Measurements from ENCODE around the gene FCAR. TPM values are rescaled to one million over a fixed set of nuclear protein-coding genes. Genes with fewer than 3 reads are reported as not detected.
"Not testable (repeated sequence)": the region's sequence is repeated elsewhere in the genome, so short reads cannot be mapped to it uniquely, and the experiment has no call there.

The FCAR gene
- total and polyA plus RNA-seq, 2 of the 4 experiments (the other 2 are of a cell fraction) = not detected

DNA sequence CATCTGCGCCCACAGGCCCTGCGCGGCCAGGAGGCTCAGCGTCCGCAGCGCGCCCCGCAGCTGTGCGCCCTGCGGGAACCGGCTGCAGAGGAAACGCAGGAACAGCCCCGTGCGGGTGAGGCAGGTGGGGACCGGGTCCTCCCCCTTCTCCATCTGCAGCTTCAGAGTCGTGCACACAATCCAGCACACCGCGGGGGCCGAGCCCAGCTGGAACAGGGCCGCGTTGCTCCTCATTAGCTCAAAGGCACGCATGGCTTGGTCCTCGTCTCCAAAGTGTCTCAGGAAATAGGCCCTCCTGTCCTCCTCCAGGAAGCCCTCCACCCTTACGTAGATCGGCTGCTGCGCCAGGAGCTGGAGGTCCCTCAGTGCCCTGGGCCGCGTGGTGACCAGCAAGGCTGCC lies 65.5 kb downstream of the FCAR start:
- H3K36me3 ChIP-seq (ENCODE audit: control insufficient read depth, insufficient read depth, low read length); CTCF ChIA-PET; H3K9me1 ChIP-seq (ENCODE audit: insufficient read depth, low read length); H3K79me1 ChIP-seq (ENCODE audit: low read depth in 1 of 2, low read length in 2 of 2); H3K9ac ChIP-seq (ENCODE audit: low read depth, low read length); H4K5ac ChIP-seq (ENCODE audit: low read depth, low read length); H3K27me3 ChIP-seq (ENCODE audit: control insufficient read depth, insufficient read depth, low read length); POLR2A ChIA-PET (ENCODE audit: unreplicated experiment); H2BK5ac ChIP-seq (ENCODE audit: low read depth, low read length, poor library complexity, severe bottlenecking); ATAC-seq (ENCODE audit: low read depth); H3K4ac ChIP-seq (ENCODE audit: low read depth, low read length); intact Hi-C loops (cut with micrococcal nuclease); H2BK120ac ChIP-seq (ENCODE audit: low read depth, low read length); H2AK5ac ChIP-seq (ENCODE audit: low read depth, low read length); H4K91ac ChIP-seq (ENCODE audit: insufficient read depth, low read depth, low read length); H2BK15ac ChIP-seq (ENCODE audit: low read depth, low read length); H3K14ac ChIP-seq (replicated peaks; ENCODE audit: low read depth, low read length); H3K18ac ChIP-seq (ENCODE audit: low read depth, low read length); H2AK9ac ChIP-seq (replicated peaks; ENCODE audit: low read depth, low read length, poor library complexity); H3K4me1 ChIP-seq (ENCODE audit: control insufficient read depth, insufficient read depth, low read length); H2AFZ ChIP-seq (replicated peaks; ENCODE audit: low read length, poor library complexity); H3K27ac ChIP-seq (ENCODE audit: insufficient read depth, low read length); H3K4me2 ChIP-seq (ENCODE audit: low read depth, low read length); BruUV-seq (replicated peaks); H3K4me3 ChIP-seq (ENCODE audit: insufficient read depth, low read depth, low read length); H4K8ac ChIP-seq (ENCODE audit: low read depth in 2 of 2, low read length in 2 of 2); H4K20me1 ChIP-seq (ENCODE audit: insufficient read depth, low read length); dilution Hi-C loops (cut with HindIII; ENCODE audit: low sequenced_read_pairs, unreplicated experiment); in situ Hi-C loops (cut with MboI; ENCODE audit: low sequenced_read_pairs); H3K56ac ChIP-seq (ENCODE audit: extremely low read depth, insufficient read depth, low read length); H2BK20ac ChIP-seq (ENCODE audit: low read depth, low read length); DNase-seq; H3K23ac ChIP-seq (ENCODE audit: low read depth, low read length): not testable (repeated sequence)
- WGBS, 2 experiments (ENCODE audit: extremely low coverage in 2 of 2, insufficient read length in 1 of 2) = 51% methylated on average over 4 of the region's 28 CpGs; no CpG with 5 or more reads in 1 of the 2 experiments
- peaks cover 41% of the 10 kb centered on the region for H3K9me3 ChIP-seq (ENCODE audit: control insufficient read depth, insufficient read depth, low read length)

Small RNA genes within 50 kb of the gene (microRNA-seq; reads per million reads assigned to microRNA genes)
- not detected for gene RNU6-222P (ENCODE audit: insufficient read depth, insufficient read length)

Small RNA genes within 50 kb of the gene (small RNA-seq; reads per million reads assigned to genes)
- gene RNU6-222P = 0.11 to 264 (median 0.76) reads per million in 5 experiments

Other genes with a start within 250 kb of the FCAR start
- gene LILRB1, start 243.8 kb upstream of the FCAR start, total RNA-seq (2012; rRNA removed) = not detected in 2 replicates
- gene LILRB1, start 243.8 kb upstream of the FCAR start, polyA plus RNA-seq (2012; rRNA removed) = not detected in 2 replicates
- not detected in 2 replicates for gene LILRB4, start 211.2 kb upstream of the FCAR start, total RNA-seq (2012; rRNA removed)
- not detected in 2 replicates for gene LILRB4, start 211.2 kb upstream of the FCAR start, polyA plus RNA-seq (2012; rRNA removed)
- not detected in 2 replicates for gene KIR3DL3, start 149.8 kb upstream of the FCAR start, total RNA-seq (2012; rRNA removed)
- not detected in 2 replicates for gene KIR3DL3, start 149.8 kb upstream of the FCAR start, polyA plus RNA-seq (2012; rRNA removed)
- gene KIR2DL3, start 135.7 kb upstream of the FCAR start, total RNA-seq (2012; rRNA removed) = not detected in 2 replicates
- gene KIR2DL3, start 135.7 kb upstream of the FCAR start, polyA plus RNA-seq (2012; rRNA removed) = not detected in 2 replicates
- not detected in 2 replicates for gene KIR2DL1, start 104.4 kb upstream of the FCAR start, total RNA-seq (2012; rRNA removed)
- gene KIR2DL1, start 104.4 kb upstream of the FCAR start, polyA plus RNA-seq (2012; rRNA removed) = not detected in 2 replicates
- not detected in 2 replicates for gene KIR2DL4, start 70.6 kb upstream of the FCAR start, total RNA-seq (2012; rRNA removed)
- not detected in 2 replicates for gene KIR2DL4, start 70.6 kb upstream of the FCAR start, polyA plus RNA-seq (2012; rRNA removed)
- gene KIR3DL1, start 57.8 kb upstream of the FCAR start, total RNA-seq (2012; rRNA removed) = not detected in 2 replicates
- not detected in 2 replicates for gene KIR3DL1, start 57.8 kb upstream of the FCAR start, polyA plus RNA-seq (2012; rRNA removed)
- gene KIR2DS4, start 41.6 kb upstream of the FCAR start, total RNA-seq (2012; rRNA removed) = not detected in 2 replicates
- gene KIR2DS4, start 41.6 kb upstream of the FCAR start, polyA plus RNA-seq (2012; rRNA removed) = not detected in 2 replicates
- gene KIR3DL2, start 23.8 kb upstream of the FCAR start, total RNA-seq (2012; rRNA removed) = not detected in 2 replicates
- not detected in 2 replicates for gene KIR3DL2, start 23.8 kb upstream of the FCAR start, polyA plus RNA-seq (2012; rRNA removed)
- not detected in 2 replicates for gene NCR1, start 31.9 kb downstream of the FCAR start, total RNA-seq (2012; rRNA removed)
- gene NCR1, start 31.9 kb downstream of the FCAR start, polyA plus RNA-seq (2012; rRNA removed) = not detected in 2 replicates
- gene NLRP7, start 73.3 kb downstream of the FCAR start, total RNA-seq (2012; rRNA removed) = not detected in 2 replicates
- not detected in 2 replicates for gene NLRP7, start 73.3 kb downstream of the FCAR start, polyA plus RNA-seq (2012; rRNA removed)
- not detected in 2 replicates for gene NLRP2, start 92.1 kb downstream of the FCAR start, total RNA-seq (2012; rRNA removed)
- not detected in 2 replicates for gene NLRP2, start 92.1 kb downstream of the FCAR start, polyA plus RNA-seq (2012; rRNA removed)
- not detected in 2 replicates for gene GP6, start 164.0 kb downstream of the FCAR start, total RNA-seq (2012; rRNA removed)
- gene GP6, start 164.0 kb downstream of the FCAR start, polyA plus RNA-seq (2012; rRNA removed) = 0.03 TPM in 1 of 2 replicates, not detected in the other
- gene RDH13, start 188.9 kb downstream of the FCAR start, total RNA-seq (2012; rRNA removed) = 7.5 and 8.3 TPM in 2 replicates
- gene RDH13, start 188.9 kb downstream of the FCAR start, polyA plus RNA-seq (2012; rRNA removed) = 6.9 and 7.8 TPM in 2 replicates
- 0.90 and 1.9 TPM in 2 replicates for gene EPS8L1, start 201.6 kb downstream of the FCAR start, total RNA-seq (2012; rRNA removed)
- gene EPS8L1, start 201.6 kb downstream of the FCAR start, polyA plus RNA-seq (2012; rRNA removed) = 2.9 and 3.1 TPM in 2 replicates
- gene PPP1R12C, start 243.4 kb downstream of the FCAR start, total RNA-seq (2012; rRNA removed) = 21.1 and 21.5 TPM in 2 replicates
- gene PPP1R12C, start 243.4 kb downstream of the FCAR start, polyA plus RNA-seq (2012; rRNA removed) = 81.4 and 104 TPM in 2 replicates